IPS-20b (cell line): ENCODE measurements around the gene METTL27.
"Not testable (repeated sequence)": the region's sequence is repeated elsewhere in the genome, so short reads cannot be mapped to it uniquely, and the experiment has no call there.

ENCODE experiments used
- H3K27ac ChIP-seq: one replicate; pipeline ENCODE4 v1.5.1; 2013; ENCODE audit warnings: low read length
- H3K27me3 ChIP-seq: 2 replicates; pipeline ENCODE4 v1.6.1; 2013; ENCODE audit warnings: mild to moderate bottlenecking, low read length, inconsistent platforms; ENCODE audit not compliant: insufficient read depth
- H3K36me3 ChIP-seq: 2 replicates; pipeline ENCODE4 v1.6.1; 2013; ENCODE audit warnings: low read depth, mild to moderate bottlenecking, inconsistent platforms, low read length, moderate library complexity; ENCODE audit not compliant: insufficient read depth
- H3K4me1 ChIP-seq: 2 replicates; pipeline ENCODE4 v1.6.1; 2013; ENCODE audit warnings: mild to moderate bottlenecking, control low read depth, inconsistent platforms, low read length, moderate library complexity; ENCODE audit not compliant: insufficient read depth
- H3K4me3 ChIP-seq: 2 replicates; pipeline ENCODE4 v1.5.1; 2013; ENCODE audit warnings: mild to moderate bottlenecking, low read length, inconsistent platforms
- H3K9ac ChIP-seq: 2 replicates; pipeline ENCODE4 v1.6.1; 2013; ENCODE audit warnings: low read depth, mild to moderate bottlenecking, inconsistent platforms, low read length, moderate library complexity
- H3K9me3 ChIP-seq: 2 replicates; pipeline ENCODE4 v1.6.1; 2013; ENCODE audit warnings: mild to moderate bottlenecking, low read depth, low read length, inconsistent platforms; ENCODE audit not compliant: insufficient read depth

METTL27 gene

DNA sequence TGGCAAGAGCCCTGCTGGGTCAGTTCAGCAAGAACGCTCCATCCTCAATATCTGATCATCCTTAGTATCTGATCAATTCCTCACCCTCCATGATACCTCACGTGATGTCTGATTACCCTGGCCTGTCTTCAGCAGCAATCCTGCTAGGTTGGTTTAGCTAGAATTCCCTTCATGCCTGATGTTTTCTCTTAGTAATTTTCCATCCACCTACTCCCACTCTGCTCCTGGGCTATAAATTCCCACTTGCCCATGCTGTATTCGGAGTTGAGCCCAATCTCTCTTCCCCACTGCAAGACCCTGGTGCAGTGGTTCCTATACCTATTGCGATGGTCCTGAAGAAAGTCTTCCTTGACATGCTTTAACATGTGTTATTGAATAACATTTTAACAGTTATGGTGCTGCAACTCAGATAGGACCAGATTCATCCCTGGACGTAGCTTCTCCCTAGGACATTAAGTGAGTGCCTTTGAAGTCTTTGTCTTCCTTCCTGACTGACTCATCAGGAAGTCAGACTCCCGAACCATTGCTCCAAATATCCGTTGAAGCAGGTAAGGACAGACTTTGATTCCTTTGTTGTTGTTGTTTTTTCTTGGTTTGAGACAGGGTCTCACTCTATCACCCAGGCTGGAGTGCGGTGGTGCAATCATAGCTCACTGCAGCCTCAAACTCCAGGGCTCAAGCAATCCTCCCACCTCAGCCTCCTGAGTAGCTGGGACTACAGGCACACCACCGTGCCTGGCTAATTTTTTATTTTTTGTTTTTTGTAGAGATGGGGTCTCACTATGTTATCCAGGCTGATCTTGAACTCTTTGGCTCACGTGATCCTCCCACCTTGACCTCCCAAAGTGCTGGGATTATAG lies 42.8 kb downstream of the METTL27 start:
- H3K27ac ChIP-seq, result no peak overlapping the region
- no peaks in the 10 kb centered on the region for H3K27me3 ChIP-seq
- no peak overlapping the region for H3K9ac ChIP-seq
- no peaks in the 10 kb centered on the region for H3K36me3 ChIP-seq
- no peaks in the 10 kb centered on the region for H3K4me1 ChIP-seq
- no peaks in the 10 kb centered on the region for H3K9me3 ChIP-seq
- H3K4me3 ChIP-seq, result no peak overlapping the region

DNA sequence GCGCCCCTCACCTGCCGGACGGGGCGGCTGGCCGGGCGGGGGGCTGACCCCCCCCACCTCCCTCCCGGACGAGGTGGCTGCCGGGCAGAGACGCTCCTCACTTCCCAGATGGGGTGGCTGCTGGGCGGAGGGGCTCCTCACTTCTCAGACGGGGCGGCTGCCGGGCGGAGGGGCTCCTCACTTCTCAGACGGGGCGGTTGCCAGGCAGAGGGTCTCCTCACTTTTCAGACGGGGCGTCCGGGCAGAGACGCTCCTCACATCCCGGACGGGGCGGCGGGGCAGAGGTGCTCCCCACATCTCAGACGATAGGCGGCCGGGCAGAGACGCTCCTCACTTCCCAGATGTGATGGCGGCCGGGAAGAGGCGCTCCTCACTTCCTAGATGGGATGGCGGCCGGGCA lies 45.1 kb downstream of the METTL27 start:
- H3K4me3 ChIP-seq, H3K27me3 ChIP-seq, H3K9ac ChIP-seq, H3K9me3 ChIP-seq, H3K36me3 ChIP-seq, H3K4me1 ChIP-seq, H3K27ac ChIP-seq: not testable (repeated sequence)

- not testable (repeated sequence) for H3K4me1 ChIP-seq, H3K4me3 ChIP-seq, H3K27me3 ChIP-seq, H3K27ac ChIP-seq, H3K9ac ChIP-seq, H3K36me3 ChIP-seq, H3K9me3 ChIP-seq
These were observed 45.7 kb downstream of the METTL27 start for GRCh38 chr7:73796656-73797055.

DNA sequence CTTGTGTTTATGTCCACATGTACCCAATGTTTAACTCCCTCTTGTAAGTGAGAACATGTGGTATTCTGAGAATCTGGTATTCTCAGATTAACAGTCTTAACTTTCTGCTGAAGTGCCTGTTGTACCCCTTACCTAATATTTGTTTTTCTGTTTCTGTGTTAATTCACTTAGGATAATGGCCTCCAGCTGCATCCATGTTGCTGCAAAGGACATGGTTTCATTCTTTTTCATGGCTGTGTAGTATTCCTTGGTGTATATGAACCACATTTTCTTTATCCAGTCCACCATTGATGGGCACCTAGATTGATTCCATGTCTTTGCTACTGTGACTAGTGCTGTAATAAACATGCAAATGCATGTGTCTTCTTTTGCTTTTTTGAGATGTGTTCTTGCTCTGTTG lies 47.1 kb downstream of the METTL27 start:
- not testable (repeated sequence) for H3K27ac ChIP-seq, H3K9ac ChIP-seq, H3K36me3 ChIP-seq, H3K4me1 ChIP-seq, H3K27me3 ChIP-seq, H3K4me3 ChIP-seq, H3K9me3 ChIP-seq

DNA sequence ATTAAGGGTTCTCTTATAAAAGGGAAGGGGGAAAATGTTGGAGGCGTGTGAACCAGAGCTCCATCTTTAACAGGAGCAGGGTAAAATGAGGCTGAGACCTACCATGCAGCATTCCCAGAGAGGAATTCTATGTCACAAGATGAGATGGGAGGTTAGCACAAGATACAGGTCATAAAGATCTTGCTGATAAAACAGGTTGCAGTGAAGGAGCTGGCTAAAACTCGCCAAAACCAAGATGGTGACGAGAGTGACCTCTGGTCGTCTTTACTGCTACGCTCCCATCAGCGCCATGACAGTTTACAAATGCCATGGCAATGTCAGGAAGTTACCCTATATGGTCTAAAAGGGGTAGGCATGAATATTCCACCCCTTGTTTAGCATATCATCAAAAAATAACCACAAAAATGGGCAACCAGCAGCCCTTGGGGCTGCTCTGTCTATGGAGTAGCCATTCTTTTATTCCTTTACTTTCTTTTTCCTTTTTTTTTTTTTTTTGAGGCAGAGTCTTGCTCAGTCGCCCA lies 51.1 kb downstream of the METTL27 start:
- H3K4me3 ChIP-seq, H3K27ac ChIP-seq, H3K9ac ChIP-seq, H3K36me3 ChIP-seq, H3K9me3 ChIP-seq, H3K27me3 ChIP-seq, H3K4me1 ChIP-seq: not testable (repeated sequence)

DNA sequence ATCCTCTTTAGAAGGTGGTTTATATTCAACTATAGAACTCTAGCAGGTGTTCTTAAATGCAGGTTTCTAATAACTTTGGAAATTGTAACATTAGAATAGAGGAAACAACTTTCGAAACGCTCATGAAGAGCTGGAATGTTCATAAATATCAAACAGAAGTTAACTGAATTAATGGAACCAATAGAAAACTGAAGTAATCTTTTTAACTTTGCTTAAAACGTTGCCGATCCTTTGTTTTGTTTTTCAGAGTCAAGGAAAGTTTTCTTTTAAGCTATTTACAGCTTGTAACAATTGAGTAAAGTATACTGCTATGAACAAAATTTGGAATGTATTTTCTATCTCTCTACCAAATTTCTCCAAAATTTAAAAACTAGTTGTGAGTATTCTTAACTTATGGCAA lies 53.3 kb downstream of the METTL27 start:
- H3K4me1 ChIP-seq, result no peaks in the 10 kb centered on the region
- no peaks in the 10 kb centered on the region; the same call in 1 of the 2 replicates for H3K9me3 ChIP-seq
- H3K27ac ChIP-seq, result no peak overlapping the region
- no peak overlapping the region for H3K9ac ChIP-seq
- H3K27me3 ChIP-seq, result no peaks in the 10 kb centered on the region
- no peaks in the 10 kb centered on the region for H3K36me3 ChIP-seq
- no peak overlapping the region for H3K4me3 ChIP-seq

- not testable (repeated sequence) for H3K9me3 ChIP-seq, H3K36me3 ChIP-seq, H3K9ac ChIP-seq, H3K4me1 ChIP-seq, H3K27ac ChIP-seq, H3K27me3 ChIP-seq, H3K4me3 ChIP-seq
These were observed 54.6 kb downstream of the METTL27 start for GRCh38 chr7:73787786-73788048.

GRCh38 chr7:73786588-73786987 lies 55.7 kb downstream of the METTL27 start:
- no peaks in the 10 kb centered on the region for H3K27me3 ChIP-seq
- H3K9me3 ChIP-seq, result no peaks in the 10 kb centered on the region; the same call in 1 of the 2 replicates
- no peak overlapping the region for H3K27ac ChIP-seq
- H3K4me1 ChIP-seq, result no peaks in the 10 kb centered on the region
- no peak overlapping the region for H3K4me3 ChIP-seq
- H3K9ac ChIP-seq, result no peak overlapping the region
- no peaks in the 10 kb centered on the region for H3K36me3 ChIP-seq
